Right forelimb (tissue), 1 donor: ENCODE measurements around the gene DDIT4L.
"Not testable (repeated sequence)": the region's sequence is repeated elsewhere in the genome, so short reads cannot be mapped to it uniquely, and the experiment has no call there.

ENCODE experiments used
- DNase-seq: peaks from one replicate; pipeline ENCODE4 v3.0.0-alpha.2; 2018

Gene DDIT4L

GRCh38 chr4:100189820-100190642 lies at the start of gene DDIT4L:
Gene DDIT4L (minus strand): TSS chr4:100190468. CDS start chr4:100189983, 485 bp downstream.
- DNase-seq = peak; percentile 78

GRCh38 chr4:100240008-100240407 lies 49.7 kb upstream of the DDIT4L start:
- no peak for DNase-seq

- DNase-seq = no peak
Observed at GRCh38 chr4:100224721-100225120, 34.5 kb upstream of the DDIT4L start.

GRCh38 chr4:100224160-100224559 lies 33.9 kb upstream of the DDIT4L start:
- no peak for DNase-seq

GRCh38 chr4:100208964-100209363 lies 18.7 kb upstream of the DDIT4L start:
- no peak for DNase-seq

- DNase-seq = no peak
Observed at GRCh38 chr4:100208459-100208858, 18.2 kb upstream of the DDIT4L start.

- no peak for DNase-seq
Observed at GRCh38 chr4:100206850-100207249, 16.6 kb upstream of the DDIT4L start.

- no peak for DNase-seq
Observed at GRCh38 chr4:100198061-100198460, 7.8 kb upstream of the DDIT4L start.

- DNase-seq = not testable (repeated sequence)
Observed at GRCh38 chr4:100196388-100197071, 6.3 kb upstream of the DDIT4L start.

GRCh38 chr4:100190643-100191600 lies 654 bp upstream of the DDIT4L start:
- peak; percentile 57 for DNase-seq

- DNase-seq = no peak
Observed at GRCh38 chr4:100188829-100189228, 1.4 kb downstream of the DDIT4L start.

GRCh38 chr4:100187781-100188180 lies 2.5 kb downstream of the DDIT4L start:
- DNase-seq = no peak

- DNase-seq = no peak
Observed at GRCh38 chr4:100184787-100185186, 5.5 kb downstream of the DDIT4L start.

GRCh38 chr4:100177855-100178254 lies 12.4 kb downstream of the DDIT4L start:
- DNase-seq = no peak

GRCh38 chr4:100177126-100177525 lies 13.1 kb downstream of the DDIT4L start:
- no peak for DNase-seq

- DNase-seq = no peak
Observed at GRCh38 chr4:100175858-100176257, 14.4 kb downstream of the DDIT4L start.

- DNase-seq = no peak
Observed at GRCh38 chr4:100174985-100175383, 15.3 kb downstream of the DDIT4L start.

- no peak for DNase-seq
Observed at GRCh38 chr4:100170986-100171385, 19.3 kb downstream of the DDIT4L start.

GRCh38 chr4:100169491-100170485 lies 20.5 kb downstream of the DDIT4L start:
- no peak for DNase-seq

- DNase-seq = no peak
Observed at GRCh38 chr4:100168521-100168920, 21.7 kb downstream of the DDIT4L start.

GRCh38 chr4:100166297-100167039 lies 23.8 kb downstream of the DDIT4L start:
- DNase-seq = no peak
